ENCODE data around the gene POLG2.
"Not testable (repeated sequence)": the region's sequence is repeated elsewhere in the genome, so short reads cannot be mapped to it uniquely, and the experiment has no call there.

The POLG2 gene

DNA sequence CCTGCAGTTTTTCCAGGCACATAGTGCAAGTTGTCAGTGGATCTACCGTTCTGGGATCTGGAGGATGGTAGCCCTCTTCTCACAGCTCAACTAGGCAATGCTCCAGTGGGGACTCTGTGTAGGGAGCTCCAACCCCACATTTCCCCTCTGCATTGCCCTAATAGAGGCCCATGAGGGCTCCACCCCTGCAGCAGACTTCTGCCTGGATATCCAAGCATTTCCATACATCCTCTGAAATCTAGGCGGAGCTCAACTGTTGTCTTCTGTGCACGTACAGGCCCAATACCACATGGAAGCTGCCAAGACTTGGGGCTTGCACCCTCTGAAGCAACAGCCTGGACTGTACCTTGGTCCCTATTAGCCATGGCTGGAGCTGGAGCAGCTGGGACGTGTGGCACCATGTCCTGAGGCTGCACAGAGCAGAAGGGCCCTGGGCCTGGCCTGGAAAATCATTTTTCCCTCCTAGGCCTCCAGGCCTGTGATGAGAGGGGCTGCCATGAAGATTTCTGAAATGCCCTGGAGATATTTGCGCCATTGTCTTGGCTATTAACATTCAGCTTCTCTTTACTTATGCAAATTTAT, 58.8 kb downstream of the POLG2 start:
- Mint-ChIP-seq H3K27ac (no peak overlapping the region), H3K4me1 (ENCODE audit: low read depth in 2 of 2) (peaks cover 8% of the 10 kb centered on the region in 2 donors), H3K9me3 (peaks cover 8% of the 10 kb centered on the region in 2 donors), H3K4me3 (no peak overlapping the region), H3K36me3 (ENCODE audit: insufficient read depth) (no peaks in the 10 kb centered on the region), H3K27me3 (no peaks in the 10 kb centered on the region)
- ATAC-seq (replicated peaks) = no peak
- no peak for DNase-seq

DNA sequence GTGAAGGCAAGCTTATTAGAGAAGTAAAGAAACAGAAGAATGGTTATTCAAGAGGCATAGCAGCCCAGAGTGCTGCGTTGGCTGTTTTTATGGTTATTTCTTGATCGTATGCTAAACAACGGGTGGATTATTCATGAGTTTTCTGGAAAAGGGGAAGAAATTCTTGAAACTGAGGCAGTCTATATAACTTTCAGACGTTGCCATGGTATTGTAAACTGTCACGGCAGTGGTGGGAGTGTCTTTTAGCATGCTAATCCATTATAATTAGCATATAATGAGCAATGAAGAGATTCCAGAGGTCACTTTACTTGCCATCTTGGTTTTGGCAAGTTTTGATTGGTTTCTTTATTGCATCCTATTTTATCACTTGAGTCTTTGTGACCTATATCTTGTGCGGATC, 65.3 kb downstream of the POLG2 start:
- no peaks in the 10 kb centered on the region for H3K36me3 Mint-ChIP-seq (ENCODE audit: insufficient read depth)
- H3K27me3 Mint-ChIP-seq = peaks cover 10 to 19% of the 10 kb centered on the region in 2 donors
- ATAC-seq (replicated peaks) (no peak), DNase-seq (no peak)
- no peaks in the 10 kb centered on the region for H3K4me1 Mint-ChIP-seq (ENCODE audit: low read depth in 2 of 2)
- no peaks in the 10 kb centered on the region for H3K9me3 Mint-ChIP-seq
- H3K4me3 Mint-ChIP-seq = no peak overlapping the region
- no peak overlapping the region for H3K27ac Mint-ChIP-seq

DNA sequence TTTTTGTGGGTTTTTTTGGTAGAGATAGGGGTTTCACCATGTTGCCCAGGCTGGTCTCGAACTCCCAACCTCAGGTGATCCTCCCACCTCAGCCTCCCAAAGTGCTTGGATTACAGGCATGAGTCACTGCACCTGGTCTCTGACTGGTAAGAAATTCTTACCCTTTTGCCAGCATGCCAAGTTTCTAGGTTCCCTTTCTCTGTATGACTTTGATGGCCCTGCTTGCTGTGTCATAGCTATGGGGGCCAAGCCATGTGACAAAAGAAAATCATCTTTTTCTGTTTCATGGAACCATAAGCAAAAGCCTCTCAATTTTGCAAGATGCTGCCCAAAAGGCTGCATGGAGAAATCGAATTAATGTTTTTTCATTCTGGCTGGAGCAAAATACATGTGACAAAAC, 66.8 kb downstream of the POLG2 start:
- not testable (repeated sequence) for H3K27ac Mint-ChIP-seq; H3K4me3 Mint-ChIP-seq; DNase-seq; H3K9me3 Mint-ChIP-seq; ATAC-seq (replicated peaks); H3K36me3 Mint-ChIP-seq (ENCODE audit: insufficient read depth); H3K4me1 Mint-ChIP-seq (ENCODE audit: low read depth in 2 of 2)
- peaks cover 16 to 28% of the 10 kb centered on the region in 2 donors for H3K27me3 Mint-ChIP-seq

DNA sequence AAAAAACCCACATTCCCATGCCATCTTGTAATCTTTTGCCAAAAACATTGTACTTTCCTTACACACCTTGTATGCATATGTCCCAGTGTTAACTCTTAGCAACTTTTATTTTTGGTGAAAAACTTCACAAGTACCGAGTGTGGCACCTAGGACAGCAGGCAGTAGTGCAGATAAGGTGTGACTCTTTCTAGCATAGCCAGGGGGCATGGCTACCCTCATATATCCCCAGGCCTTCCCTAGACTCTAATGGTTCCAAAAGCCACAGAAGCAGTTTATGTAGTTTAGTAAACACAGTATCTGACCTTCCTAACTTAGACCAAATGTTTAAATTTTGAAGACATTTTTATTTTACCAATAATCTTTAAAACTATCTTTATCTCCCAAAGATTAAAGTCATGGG, 68.4 kb downstream of the POLG2 start:
- H3K4me1 Mint-ChIP-seq (ENCODE audit: low read depth in 2 of 2) = no peaks in the 10 kb centered on the region
- no peaks in the 10 kb centered on the region for H3K36me3 Mint-ChIP-seq (ENCODE audit: insufficient read depth)
- peaks cover 16 to 28% of the 10 kb centered on the region in 2 donors for H3K27me3 Mint-ChIP-seq
- no peak overlapping the region for H3K4me3 Mint-ChIP-seq
- ATAC-seq (replicated peaks) = no peak
- no peak for DNase-seq
- H3K9me3 Mint-ChIP-seq = no peaks in the 10 kb centered on the region
- H3K27ac Mint-ChIP-seq = no peak overlapping the region

Data from effector memory CD8-positive, alpha-beta T cell (primary cell).